PC-9 (cell line): ENCODE measurements around the gene CNOT6L.

ENCODE experiments used
- EZH2 ChIP-seq: fragments of 200-600 bp; sonication (generic); IDR thresholded peaks from 2 replicates; pipeline ENCODE4 v1.8.0; 2017; ENCODE audit warnings: antibody characterized with exemption, low read depth
- TF ChIP-seq, protein P1 (sequence below): fragments of 200-600 bp; sonication (generic); conservative IDR thresholded peaks from 2 replicates; pipeline ENCODE4 v1.6.1; 2017; ENCODE audit warnings: mixed run types, antibody characterized with exemption, mild to moderate bottlenecking, moderate library complexity

DNA sequence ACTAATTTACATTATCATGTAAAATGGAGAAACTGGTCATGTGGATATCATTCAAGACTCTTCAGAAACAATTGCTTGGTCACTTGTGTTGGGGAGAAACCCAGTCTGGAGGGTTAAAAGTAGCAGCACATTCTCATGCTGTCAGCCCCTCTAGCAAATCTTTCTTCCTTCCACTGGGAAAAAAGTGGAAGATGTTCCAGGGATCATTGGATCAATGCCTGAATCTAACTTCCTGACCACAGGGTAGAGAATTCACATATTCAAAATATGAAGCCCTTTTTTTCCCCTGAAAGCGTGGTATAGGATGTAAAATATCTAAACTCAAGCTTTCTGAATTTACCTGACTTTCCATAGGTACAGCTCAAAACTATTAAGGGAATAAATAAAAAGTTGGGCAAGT, 115.5 kb downstream of the CNOT6L start:
- TF ChIP-seq EZH2, result no peak
- TF ChIP-seq, protein P1, sequence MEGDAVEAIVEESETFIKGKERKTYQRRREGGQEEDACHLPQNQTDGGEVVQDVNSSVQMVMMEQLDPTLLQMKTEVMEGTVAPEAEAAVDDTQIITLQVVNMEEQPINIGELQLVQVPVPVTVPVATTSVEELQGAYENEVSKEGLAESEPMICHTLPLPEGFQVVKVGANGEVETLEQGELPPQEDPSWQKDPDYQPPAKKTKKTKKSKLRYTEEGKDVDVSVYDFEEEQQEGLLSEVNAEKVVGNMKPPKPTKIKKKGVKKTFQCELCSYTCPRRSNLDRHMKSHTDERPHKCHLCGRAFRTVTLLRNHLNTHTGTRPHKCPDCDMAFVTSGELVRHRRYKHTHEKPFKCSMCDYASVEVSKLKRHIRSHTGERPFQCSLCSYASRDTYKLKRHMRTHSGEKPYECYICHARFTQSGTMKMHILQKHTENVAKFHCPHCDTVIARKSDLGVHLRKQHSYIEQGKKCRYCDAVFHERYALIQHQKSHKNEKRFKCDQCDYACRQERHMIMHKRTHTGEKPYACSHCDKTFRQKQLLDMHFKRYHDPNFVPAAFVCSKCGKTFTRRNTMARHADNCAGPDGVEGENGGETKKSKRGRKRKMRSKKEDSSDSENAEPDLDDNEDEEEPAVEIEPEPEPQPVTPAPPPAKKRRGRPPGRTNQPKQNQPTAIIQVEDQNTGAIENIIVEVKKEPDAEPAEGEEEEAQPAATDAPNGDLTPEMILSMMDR, result no peak
